ENCODE results near the gene OTULINL.
A peak's percentile ranks its signal among the peaks of the same experiment; 100 is the strongest.

Gene OTULINL

GRCh38 chr5:14577079-14577725 lies 4.4 kb upstream of the OTULINL start:
- no peak for DNase-seq

- no peak for DNase-seq
These were observed 3.6 kb upstream of the OTULINL start for GRCh38 chr5:14577971-14578370.

- no peak for DNase-seq
These were observed 2.3 kb upstream of the OTULINL start for GRCh38 chr5:14579246-14579645.

- DNase-seq: no peak
These were observed 1.7 kb upstream of the OTULINL start for GRCh38 chr5:14579731-14580397.

GRCh38 chr5:14580398-14581034 lies 1.1 kb upstream of the OTULINL start:
- DNase-seq: no peak

GRCh38 chr5:14581891-14582796 lies 552 bp downstream of the OTULINL start:
- peak; percentile 6 for DNase-seq

- no peak for DNase-seq
These were observed 1.2 kb downstream of the OTULINL start for GRCh38 chr5:14582797-14583137.

GRCh38 chr5:14584848-14585247 lies 3.3 kb downstream of the OTULINL start:
- DNase-seq: no peak

GRCh38 chr5:14587150-14587549 lies 5.6 kb downstream of the OTULINL start:
- DNase-seq: no peak

- DNase-seq: no peak
These were observed 6.6 kb downstream of the OTULINL start for GRCh38 chr5:14588145-14588544.

GRCh38 chr5:14588758-14589543 lies 7.4 kb downstream of the OTULINL start:
- DNase-seq: no peak

GRCh38 chr5:14590949-14591348 lies 9.4 kb downstream of the OTULINL start:
- DNase-seq: no peak

- no peak for DNase-seq
These were observed 10.0 kb downstream of the OTULINL start for GRCh38 chr5:14591548-14591947.

- peak; percentile 61 for DNase-seq
These were observed 11.9 kb downstream of the OTULINL start for GRCh38 chr5:14593326-14594021.

GRCh38 chr5:14594378-14595074 lies 12.9 kb downstream of the OTULINL start:
- DNase-seq: no peak

- no peak for DNase-seq
These were observed 13.6 kb downstream of the OTULINL start for GRCh38 chr5:14595189-14595588.

GRCh38 chr5:14595891-14596290 lies 14.3 kb downstream of the OTULINL start:
- DNase-seq: no peak

- no peak for DNase-seq
These were observed 15.5 kb downstream of the OTULINL start for GRCh38 chr5:14597080-14597479.

- DNase-seq: no peak
These were observed 16.6 kb downstream of the OTULINL start for GRCh38 chr5:14598225-14598624.

- DNase-seq: no peak
These were observed 18.0 kb downstream of the OTULINL start for GRCh38 chr5:14599476-14600127.
